ENCODE results near the gene TFPI2.

The TFPI2 gene

GRCh38 chr7:93890464-93891068, at the start of gene TFPI2:
Gene TFPI2 (minus strand): TSS chr7:93890753. CDS start chr7:93890678, 75 bp downstream.
- Histone ChIP-seq H3K4me2 (no peak within 1 kb of the TSS), H3K4me3 (IDR thresholded peaks at IDR 0.05; ENCODE audit: insufficient read depth, low read depth, low read length) (no peak within 1 kb of the TSS), H2AFZ (ENCODE audit: low read depth) (no peak within 1 kb of the TSS), H3K4me1 (ENCODE audit: low read depth, poor library complexity, severe bottlenecking) (no peaks in the 10 kb centered on the region), H3K27me3 (ENCODE audit: insufficient read depth, low read depth) (no peaks in the 10 kb centered on the region), H3K79me2 (ENCODE audit: insufficient read depth, low read depth) (no peaks in the 10 kb centered on the region), H3K36me3 (ENCODE audit: insufficient read depth) (no peaks in the 10 kb centered on the region), H3K27ac (no peak within 1 kb of the TSS), H3K9ac (no peak within 1 kb of the TSS), H4K20me1 (ENCODE audit: insufficient read depth) (no peaks in the 10 kb centered on the region)
- TF ChIP-seq CTCF (conservative IDR thresholded peaks at IDR 0.05; ENCODE audit: low read depth, low read length) = no peak

- H3K9ac ChIP-seq = no peak overlapping the region
- TF ChIP-seq CTCF (conservative IDR thresholded peaks at IDR 0.05; ENCODE audit: low read depth, low read length) = no peak
- no peaks in the 10 kb centered on the region for H3K36me3 ChIP-seq (ENCODE audit: insufficient read depth)
- no peaks in the 10 kb centered on the region for H3K27me3 ChIP-seq (ENCODE audit: insufficient read depth, low read depth)
- no peak overlapping the region for H3K4me3 ChIP-seq (IDR thresholded peaks at IDR 0.05; ENCODE audit: insufficient read depth, low read depth, low read length)
- no peak overlapping the region for H3K27ac ChIP-seq
- H4K20me1 ChIP-seq (ENCODE audit: insufficient read depth) = no peaks in the 10 kb centered on the region
- no peaks in the 10 kb centered on the region for H3K4me1 ChIP-seq (ENCODE audit: low read depth, poor library complexity, severe bottlenecking)
- H3K79me2 ChIP-seq (ENCODE audit: insufficient read depth, low read depth) = no peaks in the 10 kb centered on the region
- no peak overlapping the region for H2AFZ ChIP-seq (ENCODE audit: low read depth)
- no peak overlapping the region for H3K4me2 ChIP-seq
Observed at GRCh38 chr7:93938293-93938692, 47.7 kb upstream of the TFPI2 start.

- no peak overlapping the region for H3K4me3 ChIP-seq (IDR thresholded peaks at IDR 0.05; ENCODE audit: insufficient read depth, low read depth, low read length)
- H4K20me1 ChIP-seq (ENCODE audit: insufficient read depth) = no peaks in the 10 kb centered on the region
- H2AFZ ChIP-seq (ENCODE audit: low read depth) = no peak overlapping the region
- H3K36me3 ChIP-seq (ENCODE audit: insufficient read depth) = no peaks in the 10 kb centered on the region
- H3K27ac ChIP-seq = no peak overlapping the region
- H3K79me2 ChIP-seq (ENCODE audit: insufficient read depth, low read depth) = no peaks in the 10 kb centered on the region
- no peaks in the 10 kb centered on the region for H3K27me3 ChIP-seq (ENCODE audit: insufficient read depth, low read depth)
- H3K4me1 ChIP-seq (ENCODE audit: low read depth, poor library complexity, severe bottlenecking) = no peaks in the 10 kb centered on the region
- no peak for TF ChIP-seq CTCF (conservative IDR thresholded peaks at IDR 0.05; ENCODE audit: low read depth, low read length)
- no peak overlapping the region for H3K9ac ChIP-seq
- H3K4me2 ChIP-seq = no peak overlapping the region
Observed at GRCh38 chr7:93937818-93938217, 47.3 kb upstream of the TFPI2 start.

GRCh38 chr7:93935102-93935501, 44.5 kb upstream of the TFPI2 start:
- no peak overlapping the region for H3K4me2 ChIP-seq
- TF ChIP-seq CTCF (conservative IDR thresholded peaks at IDR 0.05; ENCODE audit: low read depth, low read length) = no peak

More at GRCh38 chr7:93935102-93935501, 44.5 kb upstream of the TFPI2 start:
- H3K27me3 ChIP-seq (ENCODE audit: insufficient read depth, low read depth) = no peaks in the 10 kb centered on the region
- no peak overlapping the region for H3K27ac ChIP-seq
- no peak overlapping the region for H3K9ac ChIP-seq
- no peaks in the 10 kb centered on the region for H3K36me3 ChIP-seq (ENCODE audit: insufficient read depth)
- no peaks in the 10 kb centered on the region for H4K20me1 ChIP-seq (ENCODE audit: insufficient read depth)
- no peak overlapping the region for H2AFZ ChIP-seq (ENCODE audit: low read depth)
- H3K79me2 ChIP-seq (ENCODE audit: insufficient read depth, low read depth) = no peaks in the 10 kb centered on the region
- no peaks in the 10 kb centered on the region for H3K4me1 ChIP-seq (ENCODE audit: low read depth, poor library complexity, severe bottlenecking)
- no peak overlapping the region for H3K4me3 ChIP-seq (IDR thresholded peaks at IDR 0.05; ENCODE audit: insufficient read depth, low read depth, low read length)
